Astrocyte (in vitro differentiated cells and primary cell): ENCODE results near the gene VGLL3. TPM values are rescaled to one million over a fixed set of nuclear protein-coding genes. Genes with fewer than 3 reads are reported as not detected.

Experiments
- DNase-seq: peaks from one replicate; pipeline ENCODE4 v3.0.0-alpha.2; 2010; ENCODE audit warnings: low read depth
- FAIRE-seq: peaks from 2 replicates; lab custom pipeline; 2011; peaks lifted over from hg19 to GRCh38; lab: Jason Lieb, UNC
- H2AFZ ChIP-seq: 2 replicates; pipeline ENCODE4 v1.6.0; 2012; ENCODE audit warnings: low read depth, low read length, inconsistent platforms
- H3K27ac ChIP-seq: 2 replicates; pipeline ENCODE4 v1.5.1; 2011; ENCODE audit warnings: low read depth, low read length, inconsistent platforms
- H3K27me3 ChIP-seq: 2 replicates; pipeline ENCODE4 v1.6.0; 2011; ENCODE audit warnings: low read length, inconsistent platforms; ENCODE audit not compliant: insufficient read depth
- H3K36me3 ChIP-seq: 2 replicates; pipeline ENCODE4 v1.5.1; 2011; ENCODE audit warnings: low read length, inconsistent platforms; ENCODE audit not compliant: insufficient read depth
- H3K4me1 ChIP-seq: 2 replicates; pipeline ENCODE4 v1.5.1; 2011; ENCODE audit warnings: low read length, inconsistent platforms; ENCODE audit not compliant: insufficient read depth
- H3K4me2 ChIP-seq: 2 replicates; pipeline ENCODE4 v1.6.0; 2012; ENCODE audit warnings: low read length, inconsistent platforms
- H3K4me3 ChIP-seq: 2 replicates; pipeline ENCODE4 v1.5.1; 2011; ENCODE audit warnings: low read depth, mild to moderate bottlenecking, low read length, inconsistent platforms; ENCODE audit not compliant: insufficient read depth
- H3K79me2 ChIP-seq: 2 replicates; pipeline ENCODE4 v1.6.0; 2012; ENCODE audit warnings: mild to moderate bottlenecking, low read length, inconsistent platforms; ENCODE audit not compliant: insufficient read depth
- H3K9ac ChIP-seq: 2 replicates; pipeline ENCODE4 v1.6.0; 2012; ENCODE audit warnings: mild to moderate bottlenecking, low read length, inconsistent platforms
- H3K9me3 ChIP-seq: 2 replicates; pipeline ENCODE4 v1.5.1; 2012; ENCODE audit warnings: low read depth, mild to moderate bottlenecking, low read length, inconsistent platforms; ENCODE audit not compliant: insufficient read depth
- H4K20me1 ChIP-seq: 2 replicates; pipeline ENCODE4 v1.6.0; 2012; ENCODE audit warnings: low read length, inconsistent platforms; ENCODE audit not compliant: insufficient read depth
- H3K27ac Mint-ChIP-seq: one replicate; pipeline ENCODE4 v1.8.0; 2021; ENCODE audit warnings: mild to moderate bottlenecking, mixed read lengths; ENCODE audit not compliant: unreplicated experiment
- H3K27me3 Mint-ChIP-seq: one replicate; pipeline ENCODE4 v1.8.0; 2021; ENCODE audit warnings: low read depth, mixed read lengths; ENCODE audit not compliant: unreplicated experiment
- H3K36me3 Mint-ChIP-seq: one replicate; pipeline ENCODE4 v1.8.0; 2021; ENCODE audit warnings: low read depth, mixed read lengths; ENCODE audit not compliant: unreplicated experiment
- H3K4me1 Mint-ChIP-seq: one replicate; pipeline ENCODE4 v1.8.0; 2021; ENCODE audit warnings: low read depth, mixed read lengths; ENCODE audit not compliant: unreplicated experiment
- H3K4me3 Mint-ChIP-seq: one replicate; pipeline ENCODE4 v1.8.0; 2021; ENCODE audit warnings: mild to moderate bottlenecking, moderate library complexity, mixed read lengths; ENCODE audit not compliant: unreplicated experiment
- H3K9me3 Mint-ChIP-seq: one replicate; pipeline ENCODE4 v1.8.0; 2021; ENCODE audit warnings: mild to moderate bottlenecking, mixed read lengths; ENCODE audit not compliant: unreplicated experiment
- EZH2 ChIP-seq: IDR thresholded peaks from 2 replicates; pipeline ENCODE4 v1.6.1; 2012; ENCODE audit warnings: mild to moderate bottlenecking, low read length, inconsistent platforms; ENCODE audit not compliant: insufficient read depth
- total RNA-seq: library from RNA; stranded (reverse); gene quantifications from 2 replicates; pipeline ENCODE4 v1.2.1, GENCODE V29; 2021
- TF ChIP-seq, protein P1 (sequence below): IDR thresholded peaks from 2 replicates; pipeline ENCODE4 v1.5.1; 2011; ENCODE audit warnings: low read depth, mild to moderate bottlenecking, inconsistent platforms, low read length, moderate library complexity; ENCODE audit not compliant: insufficient read depth

Gene VGLL3
- total RNA-seq, 1 donor from 2014 or later, result 63.7 TPM

DNA sequence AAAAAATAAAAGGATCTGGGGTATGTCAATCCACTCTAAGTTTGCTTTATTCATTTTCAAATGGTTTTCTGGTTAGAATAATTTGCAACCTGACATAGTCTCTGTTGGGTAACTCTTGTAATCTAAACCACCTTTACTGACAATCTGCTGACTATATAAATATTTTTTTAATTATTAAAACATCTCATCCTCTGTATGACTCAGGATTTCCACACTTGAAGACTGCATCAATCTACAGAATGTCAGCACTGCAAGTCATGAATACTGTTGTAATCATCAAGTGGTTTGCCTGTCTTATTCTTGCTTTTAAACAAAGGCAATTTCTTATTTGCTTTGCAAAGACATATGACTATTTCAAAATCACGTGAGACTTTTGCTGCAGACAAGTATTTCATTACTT, 42.1 kb downstream of the VGLL3 start:
- DNase-seq (peak; percentile 85), FAIRE-seq (no peak)
- H3K4me1 Mint-ChIP-seq, result peaks cover 23% of the 10 kb centered on the region
- no peak for TF ChIP-seq EZH2
- TF ChIP-seq, protein P1, sequence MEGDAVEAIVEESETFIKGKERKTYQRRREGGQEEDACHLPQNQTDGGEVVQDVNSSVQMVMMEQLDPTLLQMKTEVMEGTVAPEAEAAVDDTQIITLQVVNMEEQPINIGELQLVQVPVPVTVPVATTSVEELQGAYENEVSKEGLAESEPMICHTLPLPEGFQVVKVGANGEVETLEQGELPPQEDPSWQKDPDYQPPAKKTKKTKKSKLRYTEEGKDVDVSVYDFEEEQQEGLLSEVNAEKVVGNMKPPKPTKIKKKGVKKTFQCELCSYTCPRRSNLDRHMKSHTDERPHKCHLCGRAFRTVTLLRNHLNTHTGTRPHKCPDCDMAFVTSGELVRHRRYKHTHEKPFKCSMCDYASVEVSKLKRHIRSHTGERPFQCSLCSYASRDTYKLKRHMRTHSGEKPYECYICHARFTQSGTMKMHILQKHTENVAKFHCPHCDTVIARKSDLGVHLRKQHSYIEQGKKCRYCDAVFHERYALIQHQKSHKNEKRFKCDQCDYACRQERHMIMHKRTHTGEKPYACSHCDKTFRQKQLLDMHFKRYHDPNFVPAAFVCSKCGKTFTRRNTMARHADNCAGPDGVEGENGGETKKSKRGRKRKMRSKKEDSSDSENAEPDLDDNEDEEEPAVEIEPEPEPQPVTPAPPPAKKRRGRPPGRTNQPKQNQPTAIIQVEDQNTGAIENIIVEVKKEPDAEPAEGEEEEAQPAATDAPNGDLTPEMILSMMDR, result no peak
- Histone ChIP-seq H3K9me3 (no peaks in the 10 kb centered on the region), H3K4me1 (peaks cover 12% of the 10 kb centered on the region), H3K27ac (peak overlapping the region; percentile 34), H4K20me1 (peaks cover 17% of the 10 kb centered on the region), H3K4me3 (no peak overlapping the region), H3K27me3 (no peaks in the 10 kb centered on the region), H3K9ac (no peak overlapping the region), H2AFZ (no peak overlapping the region), H3K79me2 (peaks cover 63% of the 10 kb centered on the region), H3K36me3 (peaks cover 33% of the 10 kb centered on the region), H3K4me2 (no peak overlapping the region)
- peak overlapping the region; percentile 44 for H3K27ac Mint-ChIP-seq
- no peak overlapping the region for H3K4me3 Mint-ChIP-seq
- no peaks in the 10 kb centered on the region for H3K27me3 Mint-ChIP-seq
- no peaks in the 10 kb centered on the region for H3K9me3 Mint-ChIP-seq
- H3K36me3 Mint-ChIP-seq, result peaks cover 11% of the 10 kb centered on the region

DNA sequence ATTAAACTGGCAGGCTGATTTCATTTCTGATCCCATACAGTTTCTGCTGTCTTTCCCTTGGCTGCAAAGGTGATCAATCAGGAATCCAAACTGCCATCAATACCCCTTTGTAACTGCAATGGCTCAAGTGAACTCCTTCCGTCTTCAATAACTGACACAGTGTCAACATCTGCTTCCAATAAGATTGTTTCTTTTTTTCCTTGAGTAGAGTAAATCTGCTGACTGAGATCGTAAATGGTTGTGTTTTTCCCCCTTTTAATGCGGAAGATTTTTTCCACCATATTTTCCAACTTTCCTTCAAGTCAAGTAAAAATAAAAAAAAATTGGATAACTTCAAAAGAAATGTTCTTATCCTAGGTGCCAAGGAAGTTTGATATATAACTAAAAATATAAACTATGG, 48.7 kb downstream of the VGLL3 start:
- H3K27me3 Mint-ChIP-seq, result no peaks in the 10 kb centered on the region
- FAIRE-seq, result no peak
- Histone ChIP-seq H3K9me3 (no peaks in the 10 kb centered on the region), H3K27ac (no peak overlapping the region), H2AFZ (no peak overlapping the region), H3K4me2 (no peak overlapping the region), H4K20me1 (no peaks in the 10 kb centered on the region), H3K4me1 (peaks cover 5% of the 10 kb centered on the region), H3K4me3 (no peak overlapping the region), H3K79me2 (peaks cover 5% of the 10 kb centered on the region), H3K36me3 (peaks cover 43% of the 10 kb centered on the region), H3K27me3 (no peaks in the 10 kb centered on the region), H3K9ac (no peak overlapping the region)
- peaks cover 14% of the 10 kb centered on the region for H3K4me1 Mint-ChIP-seq
- peaks cover 15% of the 10 kb centered on the region for H3K36me3 Mint-ChIP-seq
- DNase-seq, result no peak
- H3K9me3 Mint-ChIP-seq, result no peaks in the 10 kb centered on the region
- no peak overlapping the region for H3K27ac Mint-ChIP-seq
- no peak overlapping the region for H3K4me3 Mint-ChIP-seq
- no peak for TF ChIP-seq EZH2
- TF ChIP-seq, protein P1, result no peak

DNA sequence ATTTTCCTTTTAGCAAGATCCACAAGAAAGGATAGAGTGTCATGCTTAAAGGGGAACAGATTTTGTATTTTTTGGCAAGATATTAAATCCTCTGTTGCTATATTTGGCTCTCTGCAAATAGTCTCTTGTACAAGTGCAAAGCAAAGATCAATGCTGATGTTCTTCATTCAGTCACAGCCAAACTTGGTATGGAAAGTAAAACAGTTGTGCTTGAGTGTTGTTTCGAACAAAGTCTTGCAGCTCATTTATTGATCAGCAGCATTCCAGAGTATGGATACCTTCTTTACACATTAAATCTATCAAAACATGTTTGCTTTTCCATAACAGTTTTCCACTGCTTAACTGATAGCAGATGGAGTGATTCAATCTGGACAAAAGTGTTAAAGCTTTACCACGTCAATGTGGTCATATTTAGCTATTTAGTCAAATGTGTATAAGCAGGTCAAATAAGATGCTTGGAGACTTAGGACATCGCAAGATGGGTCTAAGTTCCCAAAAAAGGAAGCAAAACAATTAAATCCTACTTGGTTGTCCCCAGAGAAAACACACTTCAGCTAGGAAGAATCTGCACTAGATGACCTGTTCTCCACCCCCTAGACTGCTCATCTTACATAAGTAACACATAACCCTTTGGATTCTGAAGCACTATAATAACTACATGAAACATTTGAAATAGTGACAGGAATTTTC, 52.4 kb downstream of the VGLL3 start:
- H2AFZ ChIP-seq, result no peak overlapping the region
- no peaks in the 10 kb centered on the region for H3K27me3 Mint-ChIP-seq
- H3K9ac ChIP-seq, result peak overlapping the region; percentile 5
- H3K4me3 ChIP-seq, result no peak overlapping the region
- no peaks in the 10 kb centered on the region for H3K9me3 ChIP-seq
- no peaks in the 10 kb centered on the region for H3K9me3 Mint-ChIP-seq
- peak overlapping the region; percentile 12 for H3K27ac Mint-ChIP-seq
- H3K4me3 Mint-ChIP-seq, result no peak overlapping the region
- no peaks in the 10 kb centered on the region for H3K27me3 ChIP-seq
- TF ChIP-seq, protein P1, result no peak
- TF ChIP-seq EZH2, result no peak
- peak overlapping the region; percentile 27 for H3K4me2 ChIP-seq
- peaks cover 27% of the 10 kb centered on the region for H3K4me1 Mint-ChIP-seq
- peak overlapping the region; percentile 44 for H3K27ac ChIP-seq
- H3K36me3 ChIP-seq, result peaks cover 10% of the 10 kb centered on the region
- H3K79me2 ChIP-seq, result no peaks in the 10 kb centered on the region
- no peaks in the 10 kb centered on the region for H4K20me1 ChIP-seq
- peaks cover 5% of the 10 kb centered on the region for H3K4me1 ChIP-seq
- DNase-seq, result peak; percentile 77
- H3K36me3 Mint-ChIP-seq, result peaks cover 10% of the 10 kb centered on the region
- FAIRE-seq, result peak; percentile 97
